Measurements from ENCODE around the gene TMEM253.

GRCh38 chr14:21097636-21098075, 3.2 kb upstream of the TMEM253 start:
- TF ChIP-seq, protein P1, sequence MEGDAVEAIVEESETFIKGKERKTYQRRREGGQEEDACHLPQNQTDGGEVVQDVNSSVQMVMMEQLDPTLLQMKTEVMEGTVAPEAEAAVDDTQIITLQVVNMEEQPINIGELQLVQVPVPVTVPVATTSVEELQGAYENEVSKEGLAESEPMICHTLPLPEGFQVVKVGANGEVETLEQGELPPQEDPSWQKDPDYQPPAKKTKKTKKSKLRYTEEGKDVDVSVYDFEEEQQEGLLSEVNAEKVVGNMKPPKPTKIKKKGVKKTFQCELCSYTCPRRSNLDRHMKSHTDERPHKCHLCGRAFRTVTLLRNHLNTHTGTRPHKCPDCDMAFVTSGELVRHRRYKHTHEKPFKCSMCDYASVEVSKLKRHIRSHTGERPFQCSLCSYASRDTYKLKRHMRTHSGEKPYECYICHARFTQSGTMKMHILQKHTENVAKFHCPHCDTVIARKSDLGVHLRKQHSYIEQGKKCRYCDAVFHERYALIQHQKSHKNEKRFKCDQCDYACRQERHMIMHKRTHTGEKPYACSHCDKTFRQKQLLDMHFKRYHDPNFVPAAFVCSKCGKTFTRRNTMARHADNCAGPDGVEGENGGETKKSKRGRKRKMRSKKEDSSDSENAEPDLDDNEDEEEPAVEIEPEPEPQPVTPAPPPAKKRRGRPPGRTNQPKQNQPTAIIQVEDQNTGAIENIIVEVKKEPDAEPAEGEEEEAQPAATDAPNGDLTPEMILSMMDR (IDR thresholded peaks at IDR 0.05), result no peak
- no peak for TF ChIP-seq POLR2A (IDR thresholded peaks at IDR 0.05)
- TF ChIP-seq POLR2AphosphoS5 (IDR thresholded peaks at IDR 0.05), result no peak
